Measurements from ENCODE around the gene SLC5A10.
"Not testable (repeated sequence)": the region's sequence is repeated elsewhere in the genome, so short reads cannot be mapped to it uniquely, and the experiment has no call there.

SLC5A10 gene

DNA sequence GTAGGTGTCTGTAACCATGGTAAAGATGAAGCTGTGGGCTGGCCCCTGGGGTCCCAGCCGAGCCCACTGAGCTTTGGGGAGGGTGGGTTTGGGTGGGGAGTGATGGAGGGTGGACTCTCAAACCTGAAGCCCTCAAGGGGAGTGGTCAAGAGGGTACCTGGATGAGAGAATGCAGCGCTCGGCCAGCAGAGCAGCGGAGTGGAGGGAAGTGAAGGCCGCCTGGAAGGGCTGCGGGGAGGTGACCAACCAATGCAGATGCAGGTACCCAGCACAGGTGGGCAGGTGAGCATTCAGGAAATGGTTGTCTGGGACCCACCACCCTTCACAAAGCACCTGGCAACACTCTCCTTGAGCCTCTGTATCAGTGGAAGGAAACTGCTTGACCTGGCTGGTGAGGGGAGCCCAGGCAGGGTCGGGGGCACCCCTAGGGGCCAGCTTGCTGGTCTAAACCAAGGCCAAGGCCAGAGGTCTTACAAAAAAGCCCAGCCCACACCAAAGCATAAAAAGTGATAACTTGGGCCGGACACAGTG lies 3.4 kb upstream of the SLC5A10 start:
- no peak for DNase-seq

- no peak for DNase-seq
These were observed 2.4 kb upstream of the SLC5A10 start for GRCh38 chr17:18949566-18949965.

- DNase-seq: no peak
These were observed 1.6 kb upstream of the SLC5A10 start for GRCh38 chr17:18950346-18950745.

- DNase-seq: no peak
These were observed 740 bp upstream of the SLC5A10 start for GRCh38 chr17:18950944-18951905.

GRCh38 chr17:18953231-18953728 lies 1.3 kb downstream of the SLC5A10 start:
- no peak for DNase-seq

DNA sequence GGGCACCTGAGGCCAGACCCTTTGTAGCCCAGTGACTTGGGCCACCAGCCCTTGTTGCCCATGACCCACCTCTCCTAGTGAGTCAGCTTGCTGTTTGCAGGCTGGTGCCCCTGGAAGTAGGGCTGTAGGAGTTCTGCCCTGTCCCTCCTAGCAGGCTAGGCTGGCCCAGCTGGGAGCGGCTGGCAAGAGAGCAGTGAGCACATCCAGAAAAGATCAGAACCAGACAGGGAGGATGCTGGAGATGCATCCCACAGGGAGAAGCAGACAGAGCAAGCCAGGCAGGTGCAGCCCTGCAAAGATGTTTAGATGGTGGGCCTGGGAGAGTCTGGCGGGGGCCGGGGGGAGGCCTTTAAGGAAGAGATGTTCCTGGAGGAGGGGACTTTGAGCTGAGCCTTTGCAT lies 2.4 kb downstream of the SLC5A10 start:
- DNase-seq: no peak

- DNase-seq: no peak
These were observed 3.0 kb downstream of the SLC5A10 start for GRCh38 chr17:18955009-18955408.

DNA sequence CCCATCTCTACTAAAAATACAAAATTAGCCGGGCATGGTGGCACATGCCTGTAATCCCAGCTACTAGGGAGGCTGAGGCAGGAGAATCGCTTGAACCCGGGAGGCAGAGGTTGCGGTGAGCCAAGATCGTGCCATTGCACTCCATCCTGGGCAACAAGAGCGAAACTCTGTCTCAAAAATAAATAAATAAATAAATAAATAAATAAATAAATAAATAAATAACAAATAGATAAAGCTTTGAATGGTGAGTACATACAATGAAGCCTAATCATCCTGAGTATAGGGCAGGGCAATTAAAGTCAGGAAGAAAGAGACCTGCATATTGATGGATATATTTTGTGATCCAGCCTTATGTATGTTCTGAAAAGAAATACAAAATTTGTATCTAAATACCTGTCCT lies 4.1 kb downstream of the SLC5A10 start:
- not testable (repeated sequence) for DNase-seq

- DNase-seq: no peak
These were observed 4.6 kb downstream of the SLC5A10 start for GRCh38 chr17:18956581-18956980.

- no peak for DNase-seq
These were observed 5.9 kb downstream of the SLC5A10 start for GRCh38 chr17:18957831-18958230.

- DNase-seq: no peak
These were observed 6.6 kb downstream of the SLC5A10 start for GRCh38 chr17:18958611-18959010.

DNA sequence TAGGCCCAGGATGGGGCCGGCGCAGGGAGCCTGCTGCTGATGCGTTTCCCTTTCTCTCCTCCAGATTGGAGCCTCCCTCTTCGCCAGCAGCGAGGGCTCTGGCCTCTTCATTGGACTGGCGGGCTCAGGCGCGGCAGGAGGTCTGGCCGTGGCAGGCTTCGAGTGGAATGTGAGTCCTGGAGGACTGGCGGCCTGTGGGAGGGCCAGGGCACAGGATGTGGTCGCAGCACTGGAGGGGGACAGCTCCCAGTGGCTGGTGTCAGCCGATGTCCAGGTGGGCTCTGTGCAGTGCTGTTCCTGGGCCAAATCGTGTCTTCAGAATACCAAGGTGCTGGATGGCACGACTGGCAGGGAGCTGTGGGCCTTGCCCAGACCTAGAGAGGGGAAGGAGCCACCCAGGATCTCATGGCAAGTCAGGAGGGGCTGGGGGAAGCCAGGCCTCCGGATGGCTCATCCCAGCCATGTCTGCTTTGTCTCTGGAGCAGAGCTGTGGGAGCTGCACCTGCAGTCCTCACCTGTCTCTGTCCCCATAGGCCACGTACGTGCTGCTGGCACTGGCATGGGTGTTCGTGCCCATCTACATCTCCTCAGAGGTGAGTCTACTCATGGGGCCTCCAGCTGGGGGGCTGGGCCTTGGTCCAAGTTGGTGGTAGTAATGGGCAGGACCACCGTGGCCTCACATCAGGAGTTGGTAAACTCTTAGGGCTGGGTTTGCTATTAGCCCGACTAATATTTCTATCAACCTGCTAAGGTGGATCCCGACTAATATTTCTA lies 7.3 kb downstream of the SLC5A10 start:
- DNase-seq: no peak

GRCh38 chr17:18959845-18960240 lies 7.9 kb downstream of the SLC5A10 start:
- DNase-seq: no peak

DNA sequence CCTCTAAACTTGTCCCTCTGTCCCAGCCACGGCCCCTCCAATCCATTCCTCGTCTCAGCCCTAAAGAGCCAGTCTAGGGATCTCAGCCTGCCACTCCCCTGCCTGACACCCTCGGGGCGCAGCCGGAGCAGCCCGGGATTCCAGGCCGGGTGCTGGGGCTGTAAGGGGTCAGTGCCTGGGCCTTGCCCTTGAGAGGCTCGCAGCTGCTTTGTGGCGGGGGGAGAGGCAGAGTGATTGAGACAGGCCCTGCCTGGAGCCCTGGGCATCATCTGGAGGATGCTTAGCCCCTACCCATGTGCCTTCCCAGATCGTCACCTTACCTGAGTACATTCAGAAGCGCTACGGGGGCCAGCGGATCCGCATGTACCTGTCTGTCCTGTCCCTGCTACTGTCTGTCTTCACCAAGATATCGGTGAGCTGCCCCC lies 8.3 kb downstream of the SLC5A10 start:
- DNase-seq: no peak

- DNase-seq: peak; percentile 20
These were observed 9.0 kb downstream of the SLC5A10 start for GRCh38 chr17:18960803-18961511.

GRCh38 chr17:18961634-18962493 lies 9.9 kb downstream of the SLC5A10 start:
- DNase-seq: no peak

DNA sequence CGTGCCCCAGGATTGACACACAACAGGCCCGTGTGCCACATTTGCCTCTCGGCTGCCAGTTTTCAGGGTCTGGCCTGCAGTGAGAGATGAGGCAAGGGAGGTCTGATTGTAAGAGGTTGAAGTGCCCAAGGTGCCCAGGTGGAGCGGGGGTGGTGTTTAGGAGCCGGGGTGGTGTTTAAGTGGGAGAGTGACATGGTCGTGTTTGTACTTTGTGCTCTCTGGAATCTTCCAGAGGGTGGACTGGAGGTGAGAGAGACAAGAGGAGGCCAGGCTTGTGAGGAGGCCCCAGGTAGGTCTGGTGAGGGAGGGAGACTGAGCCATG lies 10.5 kb downstream of the SLC5A10 start:
- no peak for DNase-seq

DNA sequence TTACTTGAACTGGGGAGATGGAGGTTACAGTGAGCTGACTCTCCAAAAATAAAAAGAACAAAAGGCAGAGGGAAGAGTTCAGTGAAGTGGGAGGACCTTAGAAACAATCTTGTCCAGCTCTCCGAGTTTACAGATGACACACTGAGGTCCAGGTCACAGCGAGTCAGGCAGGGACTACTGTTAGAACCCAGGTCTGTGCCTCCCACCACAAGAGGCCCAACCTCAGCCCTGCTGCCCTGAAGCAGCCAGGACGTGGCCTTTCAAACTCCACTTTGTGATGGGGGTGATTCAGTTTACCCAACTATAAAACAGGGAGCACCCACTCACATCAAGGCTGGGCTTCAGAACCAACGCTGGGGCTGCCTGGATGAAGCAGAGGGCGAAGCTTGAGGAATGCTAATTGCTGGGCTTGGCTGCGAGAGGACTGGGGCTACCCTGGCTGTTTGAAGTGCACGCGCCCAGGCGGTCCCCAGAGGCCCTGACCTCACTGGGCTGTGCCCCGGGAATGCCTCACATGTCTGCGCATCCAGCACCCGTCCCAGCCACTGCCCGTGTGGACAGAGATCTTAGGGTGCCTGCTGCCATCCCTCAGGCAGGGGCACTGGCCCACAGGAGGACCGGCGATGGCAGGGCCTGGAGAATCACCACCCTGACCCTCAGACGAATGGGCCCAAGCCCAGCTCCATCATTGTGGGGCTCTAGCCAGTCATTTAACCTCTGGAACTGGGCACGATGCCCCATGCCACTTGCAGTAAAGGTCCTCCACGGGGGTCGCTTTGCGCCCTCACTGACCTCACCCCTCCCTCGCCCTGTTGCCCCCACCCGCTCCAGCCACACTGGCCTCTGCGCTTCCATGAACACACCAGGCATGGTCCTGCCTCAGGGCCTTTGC lies 11.4 kb downstream of the SLC5A10 start:
- no peak for DNase-seq

GRCh38 chr17:18964018-18964351 lies 12.0 kb downstream of the SLC5A10 start:
- DNase-seq: no peak

- DNase-seq: no peak
These were observed 12.6 kb downstream of the SLC5A10 start for GRCh38 chr17:18964550-18964949.
